GM12878 (cell line): ENCODE data around the gene RAB29. TPM values are rescaled to one million over a fixed set of nuclear protein-coding genes. Genes with fewer than 3 reads are reported as not detected.

ENCODE experiments used
- ATAC-seq: fragments of 200-7000 bp; cut with Tn5 transposase; 3 replicates; pipeline ENCODE4 v1.9.1; 2020; ENCODE audit warnings: mild to moderate bottlenecking, moderate library complexity
- BruUV-seq: library from RNA; stranded (reverse); fragments of 400-500 nt; replicated peaks from 2 replicates; lab custom pipeline; 2021; lab: Mats Ljungman, UMichigan
- CTCF ChIA-PET: fragments of 300-600 bp; sonication (Branson Sonifier 250); formaldehyde crosslinking; extraction: SDS; loops from one replicate; lab custom pipeline; 2021; ENCODE audit warnings: inconsistent platforms; lab: Yijun Ruan, JAX
- POLR2A ChIA-PET: fragments of 350-600 bp; formaldehyde crosslinking; extraction: SDS; loops from one replicate; lab custom pipeline; 2021; ENCODE audit warnings: inconsistent platforms; lab: Charles Lee
- RAD21 ChIA-PET: fragments of 300-600 bp; sonication (Branson Sonifier 250); formaldehyde crosslinking; loops from one replicate; lab custom pipeline; 2023; ENCODE audit warnings: antibody characterized with exemption; ENCODE audit not compliant: unreplicated experiment; lab: Charles Lee
- SMC1A ChIA-PET: fragments of 300-600 bp; sonication (Branson Sonifier 250); formaldehyde crosslinking; loops from one replicate; lab custom pipeline; 2023; ENCODE audit not compliant: unreplicated experiment, uncharacterized antibody; lab: Charles Lee
- DNase-seq: peaks from one replicate; pipeline ENCODE4 v3.0.0-alpha.2; 2011; ENCODE audit warnings: low read depth, low spot score
- FAIRE-seq: peaks from 3 replicates; lab custom pipeline; 2011; peaks lifted over from hg19 to GRCh38; lab: Jason Lieb, UNC
- H2AFZ ChIP-seq: 2 replicates; pipeline ENCODE4 v1.6.0; 2011; ENCODE audit warnings: low read depth, low read length, control low read depth; ENCODE audit not compliant: control insufficient read depth
- H3K27ac ChIP-seq: 2 replicates; pipeline ENCODE4 v1.5.1; 2011; ENCODE audit warnings: control low read depth; ENCODE audit not compliant: control insufficient read depth, insufficient read depth
- H3K27me3 ChIP-seq, 2 experiments: replicated peaks in 1 of 2; 2 replicates each; pipeline versions ENCODE4 v1.6.0 to v1.6.1; 2011; ENCODE audit warnings: low read length in 1 of 2; ENCODE audit not compliant: control insufficient read depth in 2 of 2, insufficient read depth in 2 of 2
- H3K36me3 ChIP-seq, 2 experiments: 2 replicates each; pipeline ENCODE4 v1.5.1; 2011; ENCODE audit warnings: low read length in 1 of 2; ENCODE audit not compliant: control insufficient read depth in 2 of 2, insufficient read depth in 2 of 2
- H3K4me1 ChIP-seq: 2 replicates; pipeline ENCODE4 v1.6.1; 2011; ENCODE audit warnings: mild to moderate bottlenecking, low read length, moderate library complexity, mixed read lengths; ENCODE audit not compliant: control insufficient read depth, insufficient read depth
- H3K4me2 ChIP-seq: 2 replicates; pipeline ENCODE4 v1.6.0; 2011; ENCODE audit warnings: control low read depth; ENCODE audit not compliant: control insufficient read depth, insufficient read depth
- H3K4me3 ChIP-seq: fragments of 200-600 bp; sonication (generic); 2 replicates; pipeline ENCODE4 v1.5.1; 2016
- H3K79me2 ChIP-seq: 2 replicates; pipeline ENCODE4 v1.6.0; 2011; ENCODE audit warnings: low read length; ENCODE audit not compliant: control insufficient read depth, insufficient read depth
- H3K9ac ChIP-seq: 2 replicates; pipeline ENCODE4 v1.8.0; 2011; ENCODE audit warnings: low read length, control low read depth, mixed read lengths; ENCODE audit not compliant: control insufficient read depth, insufficient read depth
- H3K9me3 ChIP-seq: replicated peaks from 3 replicates; pipeline ENCODE4 v1.5.1; 2011; ENCODE audit warnings: mild to moderate bottlenecking, low read length; ENCODE audit not compliant: control insufficient read depth, insufficient read depth
- H4K20me1 ChIP-seq: 2 replicates; pipeline ENCODE4 v1.6.0; 2011; ENCODE audit not compliant: control insufficient read depth, insufficient read depth
- ATF2 ChIP-seq: IDR thresholded peaks from 2 replicates; pipeline ENCODE4 v1.6.1; 2012; ENCODE audit warnings: low read length, inconsistent platforms
- BHLHE40 ChIP-seq, 2 experiments: fragments of 450-650 bp in 1 of 2; IDR thresholded peaks; 2 replicates each; pipeline ENCODE4 v1.6.1; 2011 to 2017; ENCODE audit warnings: low read depth in 2 of 2, borderline replicate concordance in 1 of 2, improper control_type of control experiment in 1 of 2, low read length in 1 of 2, mild to moderate bottlenecking in 1 of 2
- CEBPB ChIP-seq, 2 experiments: fragments of 150-350 bp in 1 of 2; IDR thresholded peaks; 2 replicates each; pipeline ENCODE4 v1.6.1; 2012 to 2014; ENCODE audit warnings: low read depth in 2 of 2, low read length in 2 of 2, borderline replicate concordance in 1 of 2, inconsistent platforms in 1 of 2
- CTCF ChIP-seq, 3 experiments: IDR thresholded peaks in 2 of 3; conservative IDR thresholded peaks in 1 of 3; 2 replicates each; pipeline ENCODE4 v1.5.1; 2011; ENCODE audit warnings: low read depth in 3 of 3, low read length in 3 of 3, mild to moderate bottlenecking in 3 of 3, control low read depth in 2 of 3, moderate library complexity in 2 of 3, inconsistent platforms in 1 of 3, mixed read lengths in 1 of 3; ENCODE audit not compliant: control insufficient read depth in 2 of 3, insufficient read depth in 1 of 3; ENCODE audit errors: extremely low read depth in 1 of 3
- ESRRA ChIP-seq: IDR thresholded peaks from 2 replicates; pipeline ENCODE4 v1.6.1; 2012; ENCODE audit warnings: mild to moderate bottlenecking, low read length, improper control_type of control experiment
- MYB ChIP-seq: fragments of 150-350 bp; IDR thresholded peaks from 2 replicates; pipeline ENCODE4 v1.6.1; 2014; ENCODE audit warnings: mild to moderate bottlenecking, low read depth, low read length, borderline replicate concordance
- NR2C1 ChIP-seq: fragments of 450-650 bp; IDR thresholded peaks from 2 replicates; pipeline ENCODE4 v1.6.1; 2017; ENCODE audit warnings: antibody characterized with exemption, mild to moderate bottlenecking, moderate library complexity
- PBX3 ChIP-seq: IDR thresholded peaks from 2 replicates; pipeline ENCODE4 v1.6.1; 2011; ENCODE audit warnings: mild to moderate bottlenecking, low read depth, low read length, moderate library complexity; ENCODE audit not compliant: insufficient replicate concordance
- POU2F2 ChIP-seq: IDR thresholded peaks from 3 replicates; pipeline ENCODE4 v1.6.1; 2011; ENCODE audit warnings: low read depth, mild to moderate bottlenecking, low read length, borderline replicate concordance
- RB1 ChIP-seq: fragments of 450-650 bp; formaldehyde crosslinking; IDR thresholded peaks from 2 replicates; pipeline ENCODE4 v1.6.1; 2017; ENCODE audit warnings: mild to moderate bottlenecking, borderline replicate concordance
- SIN3A ChIP-seq: IDR thresholded peaks from 2 replicates; pipeline ENCODE4 v1.6.1; 2012; ENCODE audit warnings: low read depth, low read length, improper control_type of control experiment
- SIX5 ChIP-seq: IDR thresholded peaks from 2 replicates; pipeline ENCODE4 v1.6.1; 2011; ENCODE audit warnings: mild to moderate bottlenecking, low read depth, low read length, moderate library complexity; ENCODE audit not compliant: severe bottlenecking
- SMAD5 ChIP-seq: IDR thresholded peaks from 2 replicates; pipeline ENCODE4 v1.6.1; 2016; ENCODE audit warnings: antibody characterized with exemption, low read depth
- STAT3 ChIP-seq: IDR thresholded peaks from 2 replicates; pipeline ENCODE4 v1.6.1; 2011; ENCODE audit warnings: low read depth, low read length, improper control_type of control experiment
- ZBED1 ChIP-seq: IDR thresholded peaks from 2 replicates; pipeline ENCODE4 v1.6.1; 2016; ENCODE audit warnings: borderline replicate concordance
- WGBS: methylation state at CpG from one replicate; pipeline ENCODE4 v1.1.6; 2016; ENCODE audit warnings: low lambda C conversion rate; ENCODE audit not compliant: insufficient replicate concordance, insufficient coverage; ENCODE audit errors: missing lambda C conversion rate; 5-methylcytosine and 5-hydroxymethylcytosine counted together
- in situ Hi-C: fragments of 300-500 bp; cut with MboI; formaldehyde crosslinking; loops from 9 replicates; pipeline ENCODE4 v1.14.3; 2018; ENCODE audit warnings: mixed read lengths
- intact Hi-C: fragments of 100-400 bp; cut with micrococcal nuclease; formaldehyde crosslinking; loops from one replicate; pipeline ENCODE4 v1.14.2; 2022; ENCODE audit not compliant: unreplicated experiment
- polyA plus RNA-seq, 11 experiments: library from polyadenylated mRNA; depleted of rRNA in 4 of 11; unstranded in 6 of 11; stranded (reverse) in 5 of 11; fragments of >200 nt; fragmentation: Nextera tagmentation in 4 of 11; fragmentation: Illumina TruSeq in 1 of 11; extraction: Ambion mirVana in 4 of 11; extraction: Trizol in 1 of 11; gene quantifications; 1 replicate in 1 of 11; 2 replicates in 10 of 11; pipeline versions ENCODE4 v1.2.1 to v1.2.3, GENCODE V29; 2011 to 2016; ENCODE audit warnings: inconsistent platforms in 2 of 11, missing spikeins in 2 of 11, low read depth in 1 of 11
- total RNA-seq, 4 experiments: library from RNA; depleted of rRNA in 3 of 4; stranded (reverse); fragments of >200 nt in 3 of 4; fragmentation: Illumina TruSeq in 1 of 4; extraction: Trizol in 1 of 4; gene quantifications; 2 replicates each; pipeline versions ENCODE4 v1.2.1 to v1.2.3, GENCODE V29; 2013 to 2021

RAB29 gene
- total and polyA plus RNA-seq, 10 of the 15 experiments (the other 5 are each of a cell fraction or from before 2014, with no cell fraction given) = 11.7 to 74.5 (median 15.0) TPM

GRCh38 chr1:205802060-205802459 is 26.8 kb upstream of the RAB29 start:
- no peak for ATAC-seq
- H3K4me3 ChIP-seq = no peak overlapping the region
- no peaks in the 10 kb centered on the region for H3K9me3 ChIP-seq
- POLR2A ChIA-PET = no interaction called here
- H3K27me3 ChIP-seq = no peaks in the 10 kb centered on the region
- no peak overlapping the region for H3K4me2 ChIP-seq
- H4K20me1 ChIP-seq = no peaks in the 10 kb centered on the region
- no peaks in the 10 kb centered on the region for H3K36me3 ChIP-seq
- RAD21 ChIA-PET = no interaction called here
- no peak for TF ChIP-seq SIX5
- TF ChIP-seq CTCF (IDR thresholded peaks at IDR 0.05 in 2 of 3, conservative IDR thresholded peaks at IDR 0.05 in 1 of 3; ENCODE audit: control insufficient read depth in 2 of 3, extremely low read depth in 1 of 3, insufficient read depth in 1 of 3, low read depth in 3 of 3, low read length in 3 of 3) = no peak
- no peak for TF ChIP-seq PBX3
- TF ChIP-seq ZBED1 = no peak
- no peak for TF ChIP-seq ATF2
- TF ChIP-seq ESRRA = no peak
- no peak for TF ChIP-seq BHLHE40 (IDR thresholded peaks at IDR 0.05; ENCODE audit: borderline replicate concordance in 1 of 2, low read depth in 2 of 2, low read length in 1 of 2)
- no peak for TF ChIP-seq NR2C1
- no peak for TF ChIP-seq STAT3
- no peak for TF ChIP-seq POU2F2
- TF ChIP-seq SMAD5 = no peak
- no peak for TF ChIP-seq SIN3A
- no peak for TF ChIP-seq RB1
- no peak for TF ChIP-seq CEBPB (IDR thresholded peaks at IDR 0.05; ENCODE audit: borderline replicate concordance in 1 of 2, low read depth in 2 of 2, low read length in 2 of 2)
- no peak for TF ChIP-seq MYB
- TF ChIP-seq, all 136 proteins: peak for 0
- SMC1A ChIA-PET = no interaction called here
- H2AFZ ChIP-seq = no peak overlapping the region
- H3K4me1 ChIP-seq = no peaks in the 10 kb centered on the region; the same call in 1 of the 2 replicates
- H3K79me2 ChIP-seq = no peaks in the 10 kb centered on the region
- H3K27ac ChIP-seq = no peak overlapping the region
- no TSS peak for BruUV-seq
- CTCF ChIA-PET = no interaction called here
- DNase-seq (no peak), FAIRE-seq (no peak)
- 92% methylated on average over 8 of the region's 8 CpGs for WGBS
- in situ Hi-C loops (no loop called here), intact Hi-C loops (no loop called here)
- H3K9ac ChIP-seq = no peak overlapping the region
